WTC11 (cell line): ENCODE data around the gene DTNA. TPM values are rescaled to one million over a fixed set of nuclear protein-coding genes. Genes with fewer than 3 reads are reported as not detected.

ENCODE experiments used
- ATAC-seq: fragments of 200-7000 bp; cut with Tn5 transposase; 2 replicates; pipeline ENCODE4 v1.10.0; 2021; ENCODE audit warnings: mild to moderate bottlenecking, moderate library complexity
- CTCF ChIA-PET: fragments of 300-600 bp; sonication (Branson Sonifier 250); formaldehyde crosslinking; loops from one replicate; lab custom pipeline; 2021; ENCODE audit warnings: antibody characterized with exemption; lab: Charles Lee
- POLR2A ChIA-PET: fragments of 350-600 bp; sonication (Branson Sonifier 250); formaldehyde crosslinking; loops from one replicate; lab custom pipeline; 2021; ENCODE audit warnings: antibody characterized with exemption; lab: Charles Lee
- DNase-seq: peaks from one replicate; pipeline ENCODE4 v3.0.0; 2021; ENCODE audit warnings: low spot score
- H3K27ac Mint-ChIP-seq: 2 replicates; pipeline ENCODE4 v1.8.0; 2021; ENCODE audit warnings: mixed read lengths
- H3K27me3 Mint-ChIP-seq: 2 replicates; pipeline ENCODE4 v1.8.0; 2021; ENCODE audit warnings: low read depth, mild to moderate bottlenecking, moderate library complexity, mixed read lengths
- H3K36me3 Mint-ChIP-seq: 2 replicates; pipeline ENCODE4 v1.8.0; 2021; ENCODE audit warnings: mixed read lengths
- H3K4me1 Mint-ChIP-seq: 2 replicates; pipeline ENCODE4 v1.8.0; 2022; ENCODE audit warnings: mixed read lengths
- H3K4me3 Mint-ChIP-seq: 2 replicates; pipeline ENCODE4 v1.8.0; 2021; ENCODE audit warnings: mild to moderate bottlenecking, moderate library complexity, mixed read lengths
- H3K9me3 Mint-ChIP-seq: 2 replicates; pipeline ENCODE4 v1.8.0; 2021; ENCODE audit warnings: mixed read lengths
- ATF1 ChIP-seq: sonication (generic); formaldehyde crosslinking; IDR thresholded peaks from 2 replicates; pipeline ENCODE4 v1.8.1; 2023; ENCODE audit warnings: mild to moderate bottlenecking, moderate library complexity, missing genetic modification reagents
- CBFB ChIP-seq: sonication (generic); formaldehyde crosslinking; IDR thresholded peaks from 2 replicates; pipeline ENCODE4 v1.8.1; 2022; ENCODE audit warnings: mild to moderate bottlenecking, low read depth, missing genetic modification reagents
- CREM ChIP-seq: sonication (generic); formaldehyde crosslinking; IDR thresholded peaks from 2 replicates; pipeline ENCODE4 v1.8.1; 2022; ENCODE audit warnings: mild to moderate bottlenecking, missing genetic modification reagents, moderate library complexity
- ELF4 ChIP-seq: sonication (generic); formaldehyde crosslinking; IDR thresholded peaks from 2 replicates; pipeline ENCODE4 v1.8.1; 2022; ENCODE audit warnings: low read depth, mild to moderate bottlenecking, moderate library complexity, missing genetic modification reagents
- FOXP1 ChIP-seq: sonication (generic); formaldehyde crosslinking; IDR thresholded peaks from 2 replicates; pipeline ENCODE4 v1.8.0; 2022; ENCODE audit warnings: missing genetic modification reagents, mild to moderate bottlenecking, moderate library complexity, borderline replicate concordance
- NR1H2 ChIP-seq: sonication (generic); formaldehyde crosslinking; IDR thresholded peaks from 2 replicates; pipeline ENCODE4 v1.9.0; 2021; ENCODE audit warnings: mild to moderate bottlenecking, moderate library complexity, missing genetic modification reagents
- NR2C2 ChIP-seq: sonication (generic); formaldehyde crosslinking; IDR thresholded peaks from 2 replicates; pipeline ENCODE4 v1.8.0; 2022; ENCODE audit warnings: mild to moderate bottlenecking, missing genetic modification reagents
- SMAD4 ChIP-seq: sonication (generic); formaldehyde crosslinking; IDR thresholded peaks from 2 replicates; pipeline ENCODE4 v1.8.0; 2022; ENCODE audit warnings: mild to moderate bottlenecking, missing genetic modification reagents
- TEAD1 ChIP-seq: sonication (generic); formaldehyde crosslinking; IDR thresholded peaks from 2 replicates; pipeline ENCODE4 v1.8.0; 2022; ENCODE audit warnings: mild to moderate bottlenecking, missing genetic modification reagents
- ZNF263 ChIP-seq: sonication (generic); formaldehyde crosslinking; IDR thresholded peaks from 2 replicates; pipeline ENCODE4 v1.8.1; 2022; ENCODE audit warnings: low read depth, mild to moderate bottlenecking, moderate library complexity, missing genetic modification reagents
- total RNA-seq: library from RNA; stranded (reverse); gene quantifications from 3 replicates; pipeline ENCODE4 v1.2.3, GENCODE V29; 2021
- TF ChIP-seq, protein P1 (sequence below): fragments of 250-450 bp; sonication (Bioruptor Pico); IDR thresholded peaks from 2 replicates; pipeline ENCODE4 v1.9.0; 2021; ENCODE audit warnings: mild to moderate bottlenecking
- TF ChIP-seq, protein P2 (sequence below): sonication (generic); formaldehyde crosslinking; IDR thresholded peaks from 2 replicates; pipeline ENCODE4 v1.8.0; 2023; ENCODE audit warnings: mild to moderate bottlenecking, missing genetic modification reagents
- TF ChIP-seq, protein P3 (sequence below): fragments of 250-450 bp; sonication (Bioruptor Pico); IDR thresholded peaks from 2 replicates; pipeline ENCODE4 v1.9.0; 2021; ENCODE audit warnings: mild to moderate bottlenecking
- TF ChIP-seq, protein P4 (sequence below): sonication (generic); formaldehyde crosslinking; conservative IDR thresholded peaks from 2 replicates; pipeline ENCODE4 v1.8.1; 2023; ENCODE audit warnings: mild to moderate bottlenecking, low read depth, missing genetic modification reagents, moderate library complexity
- TF ChIP-seq, protein P5 (sequence below): sonication (generic); formaldehyde crosslinking; IDR thresholded peaks from 2 replicates; pipeline ENCODE4 v1.8.1; 2023; ENCODE audit warnings: mild to moderate bottlenecking, missing genetic modification reagents, moderate library complexity
- TF ChIP-seq, protein P6 (sequence below): fragments of 250-450 bp; sonication (Bioruptor Pico); IDR thresholded peaks from 2 replicates; pipeline ENCODE4 v1.9.0; 2021; ENCODE audit warnings: mild to moderate bottlenecking, borderline replicate concordance

The DTNA gene
- total RNA-seq, 1 experiment from 2014 or later = 16.1 TPM

DNA sequence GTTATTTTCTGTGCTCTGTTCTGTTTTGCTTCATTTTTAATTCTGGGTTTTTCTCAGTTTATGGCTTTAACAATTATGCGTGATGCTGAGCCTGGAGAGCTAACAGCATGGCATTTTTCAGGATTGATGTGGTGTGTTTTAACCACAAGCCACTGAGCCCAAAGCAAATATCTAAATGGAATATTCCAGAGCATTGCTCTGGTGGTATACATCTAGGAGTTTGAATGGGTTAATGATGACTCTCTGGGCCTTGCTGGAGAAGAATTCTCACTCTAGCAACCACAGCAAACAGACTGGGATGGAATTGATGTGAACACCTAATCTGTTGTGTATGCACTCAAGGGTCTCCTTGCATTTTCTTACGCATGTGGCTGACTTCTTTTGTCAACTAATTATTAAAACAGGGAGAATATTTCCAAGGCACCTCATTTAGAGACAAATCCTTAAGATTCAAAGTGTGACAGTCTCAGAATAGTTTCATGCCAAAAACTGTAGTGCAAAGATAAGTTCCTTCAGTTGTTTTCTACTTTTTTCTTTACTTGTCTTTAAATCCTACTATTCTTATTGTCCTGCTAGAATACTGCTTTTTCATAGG lies 164.0 kb downstream of the DTNA start (continued):
- TF ChIP-seq, protein P1, sequence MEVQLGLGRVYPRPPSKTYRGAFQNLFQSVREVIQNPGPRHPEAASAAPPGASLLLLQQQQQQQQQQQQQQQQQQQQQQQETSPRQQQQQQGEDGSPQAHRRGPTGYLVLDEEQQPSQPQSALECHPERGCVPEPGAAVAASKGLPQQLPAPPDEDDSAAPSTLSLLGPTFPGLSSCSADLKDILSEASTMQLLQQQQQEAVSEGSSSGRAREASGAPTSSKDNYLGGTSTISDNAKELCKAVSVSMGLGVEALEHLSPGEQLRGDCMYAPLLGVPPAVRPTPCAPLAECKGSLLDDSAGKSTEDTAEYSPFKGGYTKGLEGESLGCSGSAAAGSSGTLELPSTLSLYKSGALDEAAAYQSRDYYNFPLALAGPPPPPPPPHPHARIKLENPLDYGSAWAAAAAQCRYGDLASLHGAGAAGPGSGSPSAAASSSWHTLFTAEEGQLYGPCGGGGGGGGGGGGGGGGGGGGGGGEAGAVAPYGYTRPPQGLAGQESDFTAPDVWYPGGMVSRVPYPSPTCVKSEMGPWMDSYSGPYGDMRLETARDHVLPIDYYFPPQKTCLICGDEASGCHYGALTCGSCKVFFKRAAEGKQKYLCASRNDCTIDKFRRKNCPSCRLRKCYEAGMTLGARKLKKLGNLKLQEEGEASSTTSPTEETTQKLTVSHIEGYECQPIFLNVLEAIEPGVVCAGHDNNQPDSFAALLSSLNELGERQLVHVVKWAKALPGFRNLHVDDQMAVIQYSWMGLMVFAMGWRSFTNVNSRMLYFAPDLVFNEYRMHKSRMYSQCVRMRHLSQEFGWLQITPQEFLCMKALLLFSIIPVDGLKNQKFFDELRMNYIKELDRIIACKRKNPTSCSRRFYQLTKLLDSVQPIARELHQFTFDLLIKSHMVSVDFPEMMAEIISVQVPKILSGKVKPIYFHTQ (CRISPR knock-in tag) = no peak
- TF ChIP-seq, all 79 proteins: peak for 0

DNA sequence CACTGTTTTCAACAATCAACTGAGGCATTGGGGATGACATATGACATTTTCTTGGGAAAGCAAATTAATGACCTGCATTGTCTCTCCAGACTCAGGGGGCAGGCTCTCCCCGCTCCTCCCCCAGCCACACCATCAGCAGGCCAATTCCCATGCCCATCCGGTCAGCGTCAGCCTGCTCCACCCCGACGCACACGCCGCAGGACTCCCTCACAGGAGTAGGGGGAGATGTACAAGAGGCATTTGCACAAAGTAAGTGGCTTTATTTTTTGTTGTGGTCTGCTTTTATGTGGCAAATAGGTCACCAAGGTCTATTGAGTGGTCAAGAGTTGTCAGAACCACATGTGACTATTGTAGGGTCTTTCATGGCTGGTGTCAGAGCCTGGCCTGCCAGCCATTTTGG lies 165.1 kb downstream of the DTNA start:
- ATAC-seq = no peak
- CTCF ChIA-PET = interaction anchor here (0.7 kb wide), 1 partner anchor 150 kb away, joined by 3 read pairs; no protein-coding TSS in a partner anchor
- no peaks in the 10 kb centered on the region for H3K27me3 Mint-ChIP-seq

DNA sequence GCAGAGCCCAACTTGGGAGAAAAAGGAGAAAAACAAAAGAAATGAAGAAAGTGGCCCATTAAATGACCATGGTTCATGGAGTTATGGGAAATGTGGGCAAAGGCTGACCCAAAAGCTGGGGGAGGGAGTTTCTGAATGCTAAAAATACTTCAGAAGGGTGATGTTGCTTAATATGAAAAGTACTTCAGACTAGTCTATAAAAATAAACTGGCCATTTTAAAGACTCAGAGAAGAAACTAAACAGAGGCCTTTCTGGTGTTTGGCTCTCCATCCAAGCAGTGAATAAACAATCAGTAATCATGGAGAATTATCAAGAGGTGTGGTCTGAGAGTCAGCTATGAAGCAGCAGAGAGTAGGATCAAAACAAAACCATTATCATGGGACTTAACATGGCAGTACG lies 170.3 kb downstream of the DTNA start:
- Mint-ChIP-seq H3K4me3 (no peak overlapping the region), H3K36me3 (no peaks in the 10 kb centered on the region), H3K27me3 (no peaks in the 10 kb centered on the region), H3K9me3 (no peaks in the 10 kb centered on the region), H3K4me1 (no peaks in the 10 kb centered on the region), H3K27ac (no peak overlapping the region)
- POLR2A ChIA-PET = no interaction called here
- DNase-seq = no peak
- no peak for ATAC-seq
- CTCF ChIA-PET = interaction anchor here (2.2 kb wide), 1 partner anchor 13 kb away, joined by 10 read pairs; no protein-coding TSS in a partner anchor
- TF ChIP-seq, protein P2, sequence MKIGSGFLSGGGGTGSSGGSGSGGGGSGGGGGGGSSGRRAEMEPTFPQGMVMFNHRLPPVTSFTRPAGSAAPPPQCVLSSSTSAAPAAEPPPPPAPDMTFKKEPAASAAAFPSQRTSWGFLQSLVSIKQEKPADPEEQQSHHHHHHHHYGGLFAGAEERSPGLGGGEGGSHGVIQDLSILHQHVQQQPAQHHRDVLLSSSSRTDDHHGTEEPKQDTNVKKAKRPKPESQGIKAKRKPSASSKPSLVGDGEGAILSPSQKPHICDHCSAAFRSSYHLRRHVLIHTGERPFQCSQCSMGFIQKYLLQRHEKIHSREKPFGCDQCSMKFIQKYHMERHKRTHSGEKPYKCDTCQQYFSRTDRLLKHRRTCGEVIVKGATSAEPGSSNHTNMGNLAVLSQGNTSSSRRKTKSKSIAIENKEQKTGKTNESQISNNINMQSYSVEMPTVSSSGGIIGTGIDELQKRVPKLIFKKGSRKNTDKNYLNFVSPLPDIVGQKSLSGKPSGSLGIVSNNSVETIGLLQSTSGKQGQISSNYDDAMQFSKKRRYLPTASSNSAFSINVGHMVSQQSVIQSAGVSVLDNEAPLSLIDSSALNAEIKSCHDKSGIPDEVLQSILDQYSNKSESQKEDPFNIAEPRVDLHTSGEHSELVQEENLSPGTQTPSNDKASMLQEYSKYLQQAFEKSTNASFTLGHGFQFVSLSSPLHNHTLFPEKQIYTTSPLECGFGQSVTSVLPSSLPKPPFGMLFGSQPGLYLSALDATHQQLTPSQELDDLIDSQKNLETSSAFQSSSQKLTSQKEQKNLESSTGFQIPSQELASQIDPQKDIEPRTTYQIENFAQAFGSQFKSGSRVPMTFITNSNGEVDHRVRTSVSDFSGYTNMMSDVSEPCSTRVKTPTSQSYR (CRISPR knock-in tag) = no peak
- TF ChIP-seq, protein P3, sequence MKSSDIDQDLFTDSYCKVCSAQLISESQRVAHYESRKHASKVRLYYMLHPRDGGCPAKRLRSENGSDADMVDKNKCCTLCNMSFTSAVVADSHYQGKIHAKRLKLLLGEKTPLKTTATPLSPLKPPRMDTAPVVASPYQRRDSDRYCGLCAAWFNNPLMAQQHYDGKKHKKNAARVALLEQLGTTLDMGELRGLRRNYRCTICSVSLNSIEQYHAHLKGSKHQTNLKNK (CRISPR knock-in tag) = no peak
- TF ChIP-seq TEAD1 (CRISPR knock-in tag) = no peak
- TF ChIP-seq, protein P1 (CRISPR knock-in tag) = no peak
- TF ChIP-seq CBFB = no peak
- TF ChIP-seq, protein P4, sequence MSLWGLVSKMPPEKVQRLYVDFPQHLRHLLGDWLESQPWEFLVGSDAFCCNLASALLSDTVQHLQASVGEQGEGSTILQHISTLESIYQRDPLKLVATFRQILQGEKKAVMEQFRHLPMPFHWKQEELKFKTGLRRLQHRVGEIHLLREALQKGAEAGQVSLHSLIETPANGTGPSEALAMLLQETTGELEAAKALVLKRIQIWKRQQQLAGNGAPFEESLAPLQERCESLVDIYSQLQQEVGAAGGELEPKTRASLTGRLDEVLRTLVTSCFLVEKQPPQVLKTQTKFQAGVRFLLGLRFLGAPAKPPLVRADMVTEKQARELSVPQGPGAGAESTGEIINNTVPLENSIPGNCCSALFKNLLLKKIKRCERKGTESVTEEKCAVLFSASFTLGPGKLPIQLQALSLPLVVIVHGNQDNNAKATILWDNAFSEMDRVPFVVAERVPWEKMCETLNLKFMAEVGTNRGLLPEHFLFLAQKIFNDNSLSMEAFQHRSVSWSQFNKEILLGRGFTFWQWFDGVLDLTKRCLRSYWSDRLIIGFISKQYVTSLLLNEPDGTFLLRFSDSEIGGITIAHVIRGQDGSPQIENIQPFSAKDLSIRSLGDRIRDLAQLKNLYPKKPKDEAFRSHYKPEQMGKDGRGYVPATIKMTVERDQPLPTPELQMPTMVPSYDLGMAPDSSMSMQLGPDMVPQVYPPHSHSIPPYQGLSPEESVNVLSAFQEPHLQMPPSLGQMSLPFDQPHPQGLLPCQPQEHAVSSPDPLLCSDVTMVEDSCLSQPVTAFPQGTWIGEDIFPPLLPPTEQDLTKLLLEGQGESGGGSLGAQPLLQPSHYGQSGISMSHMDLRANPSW (CRISPR knock-in tag) = no peak
- no peak for TF ChIP-seq NR2C2 (CRISPR knock-in tag)
- TF ChIP-seq, protein P5, sequence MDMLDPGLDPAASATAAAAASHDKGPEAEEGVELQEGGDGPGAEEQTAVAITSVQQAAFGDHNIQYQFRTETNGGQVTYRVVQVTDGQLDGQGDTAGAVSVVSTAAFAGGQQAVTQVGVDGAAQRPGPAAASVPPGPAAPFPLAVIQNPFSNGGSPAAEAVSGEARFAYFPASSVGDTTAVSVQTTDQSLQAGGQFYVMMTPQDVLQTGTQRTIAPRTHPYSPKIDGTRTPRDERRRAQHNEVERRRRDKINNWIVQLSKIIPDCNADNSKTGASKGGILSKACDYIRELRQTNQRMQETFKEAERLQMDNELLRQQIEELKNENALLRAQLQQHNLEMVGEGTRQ = no peak
- TF ChIP-seq ZNF263 = no peak

More for the DNA sequence above, 165.1 kb downstream of the DTNA start:
- no peak for DNase-seq
- no peak for TF ChIP-seq ATF1 (CRISPR knock-in tag)
- TF ChIP-seq SMAD4 (CRISPR knock-in tag) = no peak
- no peak for TF ChIP-seq ELF4 (CRISPR knock-in tag)
- no peak for TF ChIP-seq NR1H2 (CRISPR knock-in tag)
- no peak for TF ChIP-seq CREM (CRISPR knock-in tag)
- TF ChIP-seq, protein P6, sequence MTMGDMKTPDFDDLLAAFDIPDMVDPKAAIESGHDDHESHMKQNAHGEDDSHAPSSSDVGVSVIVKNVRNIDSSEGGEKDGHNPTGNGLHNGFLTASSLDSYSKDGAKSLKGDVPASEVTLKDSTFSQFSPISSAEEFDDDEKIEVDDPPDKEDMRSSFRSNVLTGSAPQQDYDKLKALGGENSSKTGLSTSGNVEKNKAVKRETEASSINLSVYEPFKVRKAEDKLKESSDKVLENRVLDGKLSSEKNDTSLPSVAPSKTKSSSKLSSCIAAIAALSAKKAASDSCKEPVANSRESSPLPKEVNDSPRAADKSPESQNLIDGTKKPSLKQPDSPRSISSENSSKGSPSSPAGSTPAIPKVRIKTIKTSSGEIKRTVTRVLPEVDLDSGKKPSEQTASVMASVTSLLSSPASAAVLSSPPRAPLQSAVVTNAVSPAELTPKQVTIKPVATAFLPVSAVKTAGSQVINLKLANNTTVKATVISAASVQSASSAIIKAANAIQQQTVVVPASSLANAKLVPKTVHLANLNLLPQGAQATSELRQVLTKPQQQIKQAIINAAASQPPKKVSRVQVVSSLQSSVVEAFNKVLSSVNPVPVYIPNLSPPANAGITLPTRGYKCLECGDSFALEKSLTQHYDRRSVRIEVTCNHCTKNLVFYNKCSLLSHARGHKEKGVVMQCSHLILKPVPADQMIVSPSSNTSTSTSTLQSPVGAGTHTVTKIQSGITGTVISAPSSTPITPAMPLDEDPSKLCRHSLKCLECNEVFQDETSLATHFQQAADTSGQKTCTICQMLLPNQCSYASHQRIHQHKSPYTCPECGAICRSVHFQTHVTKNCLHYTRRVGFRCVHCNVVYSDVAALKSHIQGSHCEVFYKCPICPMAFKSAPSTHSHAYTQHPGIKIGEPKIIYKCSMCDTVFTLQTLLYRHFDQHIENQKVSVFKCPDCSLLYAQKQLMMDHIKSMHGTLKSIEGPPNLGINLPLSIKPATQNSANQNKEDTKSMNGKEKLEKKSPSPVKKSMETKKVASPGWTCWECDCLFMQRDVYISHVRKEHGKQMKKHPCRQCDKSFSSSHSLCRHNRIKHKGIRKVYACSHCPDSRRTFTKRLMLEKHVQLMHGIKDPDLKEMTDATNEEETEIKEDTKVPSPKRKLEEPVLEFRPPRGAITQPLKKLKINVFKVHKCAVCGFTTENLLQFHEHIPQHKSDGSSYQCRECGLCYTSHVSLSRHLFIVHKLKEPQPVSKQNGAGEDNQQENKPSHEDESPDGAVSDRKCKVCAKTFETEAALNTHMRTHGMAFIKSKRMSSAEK (CRISPR knock-in tag) = no peak
- TF ChIP-seq FOXP1 (CRISPR knock-in tag) = no peak
- no peak overlapping the region for H3K4me3 Mint-ChIP-seq
- no peaks in the 10 kb centered on the region for H3K36me3 Mint-ChIP-seq
- H3K27ac Mint-ChIP-seq = no peak overlapping the region
- H3K9me3 Mint-ChIP-seq = no peaks in the 10 kb centered on the region
- POLR2A ChIA-PET = no interaction called here
- H3K4me1 Mint-ChIP-seq = peaks cover 4% of the 10 kb centered on the region; the same call in 1 of the 2 replicates
